PC-9 (cell line): ENCODE measurements around the gene C21orf58. TPM values are rescaled to one million over a fixed set of nuclear protein-coding genes. Genes with fewer than 3 reads are reported as not detected.
"Not testable (repeated sequence)": the region's sequence is repeated elsewhere in the genome, so short reads cannot be mapped to it uniquely, and the experiment has no call there.

ENCODE experiments used
- BruUV-seq: library from RNA; stranded (reverse); fragments of 400-500 nt; replicated peaks from 2 replicates; lab custom pipeline; 2021; lab: Mats Ljungman, UMichigan
- CTCF ChIA-PET: fragments of 300-600 bp; sonication (Branson Sonifier 250); formaldehyde crosslinking; loops from one replicate; lab custom pipeline; 2022; ENCODE audit warnings: antibody characterized with exemption; lab: Charles Lee
- POLR2A ChIA-PET: fragments of 300-600 bp; sonication (Branson Sonifier 250); formaldehyde crosslinking; loops from one replicate; lab custom pipeline; 2022; ENCODE audit warnings: antibody characterized with exemption; ENCODE audit not compliant: unreplicated experiment; lab: Charles Lee
- DNase-seq, 2 experiments: peaks; one replicate each; pipeline versions ENCODE4 v3.0.0 to v3.0.0-alpha.2; 2015 to 2022; ENCODE audit warnings: mixed read lengths in 1 of 2
- H2AFZ ChIP-seq: fragments of 200-600 bp; sonication (generic); 2 replicates; pipeline ENCODE4 v1.8.1; 2017; ENCODE audit warnings: antibody characterized with exemption
- H3F3A ChIP-seq: fragments of 200-600 bp; sonication (generic); 2 replicates; pipeline ENCODE4 v1.8.1; 2017; ENCODE audit warnings: antibody characterized with exemption, mild to moderate bottlenecking, low read depth; ENCODE audit not compliant: insufficient read depth
- H3K27ac ChIP-seq: fragments of 200-600 bp; sonication (generic); 2 replicates; pipeline ENCODE4 v1.6.1; 2016; ENCODE audit warnings: mixed run types
- H3K27me3 ChIP-seq: fragments of 200-600 bp; sonication (generic); 2 replicates; pipeline ENCODE4 v1.6.1; 2016; ENCODE audit warnings: low read depth, mixed run types; ENCODE audit not compliant: insufficient read depth
- H3K36me3 ChIP-seq: fragments of 200-600 bp; sonication (generic); 2 replicates; pipeline ENCODE4 v1.6.1; 2016; ENCODE audit warnings: low read depth, mixed run types
- H3K4me1 ChIP-seq: fragments of 200-600 bp; sonication (generic); replicated peaks from 2 replicates; pipeline ENCODE4 v1.6.1; 2016; ENCODE audit warnings: mixed run types; ENCODE audit not compliant: insufficient read depth
- H3K4me2 ChIP-seq: fragments of 200-600 bp; sonication (generic); 2 replicates; pipeline ENCODE4 v1.6.1; 2017; ENCODE audit warnings: mixed run types
- H3K4me3 ChIP-seq: fragments of 200-600 bp; sonication (generic); 2 replicates; pipeline ENCODE4 v1.6.1; 2016; ENCODE audit warnings: mixed run types
- H3K79me2 ChIP-seq: fragments of 200-600 bp; sonication (generic); 2 replicates; pipeline ENCODE4 v1.6.1; 2017; ENCODE audit warnings: low read depth, mixed run types
- H3K9me2 ChIP-seq: fragments of 200-600 bp; sonication (generic); 2 replicates; pipeline ENCODE4 v1.8.1; 2017; ENCODE audit warnings: mild to moderate bottlenecking; ENCODE audit not compliant: insufficient read depth
- H3K9me3 ChIP-seq: fragments of 200-600 bp; sonication (generic); 2 replicates; pipeline ENCODE4 v1.8.1; 2016; ENCODE audit warnings: low read depth; ENCODE audit not compliant: insufficient read depth
- H4K20me1 ChIP-seq: fragments of 200-600 bp; sonication (generic); 2 replicates; pipeline ENCODE4 v1.8.1; 2017; ENCODE audit not compliant: insufficient read depth
- EZH2 ChIP-seq: fragments of 200-600 bp; sonication (generic); IDR thresholded peaks from 2 replicates; pipeline ENCODE4 v1.8.0; 2017; ENCODE audit warnings: antibody characterized with exemption, low read depth
- intact Hi-C: fragments of 100-400 bp; cut with micrococcal nuclease; formaldehyde crosslinking; loops from one replicate; pipeline ENCODE4 v1.10.0; 2022; ENCODE audit not compliant: unreplicated experiment
- total RNA-seq: library from RNA; stranded (reverse); gene quantifications from 2 replicates; pipeline ENCODE4 v1.2.3, GENCODE V29; 2021
- TF ChIP-seq, protein P1 (sequence below): fragments of 200-600 bp; sonication (generic); conservative IDR thresholded peaks from 2 replicates; pipeline ENCODE4 v1.6.1; 2017; ENCODE audit warnings: mixed run types, antibody characterized with exemption, mild to moderate bottlenecking, moderate library complexity

The C21orf58 gene
- total RNA-seq, 1 experiment from 2014 or later = 28.9 TPM

DNA sequence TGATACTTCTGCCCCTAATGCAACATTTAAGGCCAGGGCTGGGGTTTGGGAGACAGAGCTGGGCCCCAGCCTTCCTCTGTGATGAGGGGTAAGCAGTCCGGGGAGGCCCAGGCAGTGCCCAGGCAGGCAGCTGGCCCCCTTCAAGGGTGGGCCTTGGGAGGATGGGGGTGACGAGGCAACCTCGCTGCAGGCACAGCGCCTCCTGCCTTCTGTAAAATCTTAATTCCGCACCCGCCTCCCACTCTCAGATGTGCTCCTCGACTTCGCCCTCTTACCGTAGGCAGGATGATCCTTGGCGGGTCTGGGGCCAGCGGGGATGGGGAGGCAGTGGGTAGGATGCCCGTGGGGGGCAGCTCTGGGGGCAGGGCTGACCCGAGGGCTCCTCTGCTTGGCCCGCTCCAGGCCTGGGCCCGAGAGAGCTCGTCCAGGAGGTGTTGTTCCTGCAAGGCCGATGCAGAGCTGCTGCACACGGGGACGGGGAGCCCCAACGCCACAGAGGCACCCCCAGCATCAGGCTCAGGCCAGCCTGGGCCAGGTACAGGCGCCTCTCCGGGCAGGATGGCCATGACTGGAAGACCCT, 9.1 kb downstream of the C21orf58 start:
- Histone ChIP-seq H3K9me2 (no peaks in the 10 kb centered on the region), H3K9me3 (no peaks in the 10 kb centered on the region), H3K4me3 (no peak overlapping the region), H3K27me3 (no peaks in the 10 kb centered on the region), H3K79me2 (no peaks in the 10 kb centered on the region), H3K4me1 (no peaks in the 10 kb centered on the region), H4K20me1 (no peaks in the 10 kb centered on the region), H2AFZ (no peak overlapping the region), H3K36me3 (no peaks in the 10 kb centered on the region), H3F3A (no peaks in the 10 kb centered on the region), H3K27ac (no peak overlapping the region), H3K4me2 (no peak overlapping the region)
- intact Hi-C loops = no loop called here
- BruUV-seq = no TSS peak
- DNase-seq = no peak
- POLR2A ChIA-PET = no interaction called here
- no peak for TF ChIP-seq EZH2
- TF ChIP-seq, protein P1, sequence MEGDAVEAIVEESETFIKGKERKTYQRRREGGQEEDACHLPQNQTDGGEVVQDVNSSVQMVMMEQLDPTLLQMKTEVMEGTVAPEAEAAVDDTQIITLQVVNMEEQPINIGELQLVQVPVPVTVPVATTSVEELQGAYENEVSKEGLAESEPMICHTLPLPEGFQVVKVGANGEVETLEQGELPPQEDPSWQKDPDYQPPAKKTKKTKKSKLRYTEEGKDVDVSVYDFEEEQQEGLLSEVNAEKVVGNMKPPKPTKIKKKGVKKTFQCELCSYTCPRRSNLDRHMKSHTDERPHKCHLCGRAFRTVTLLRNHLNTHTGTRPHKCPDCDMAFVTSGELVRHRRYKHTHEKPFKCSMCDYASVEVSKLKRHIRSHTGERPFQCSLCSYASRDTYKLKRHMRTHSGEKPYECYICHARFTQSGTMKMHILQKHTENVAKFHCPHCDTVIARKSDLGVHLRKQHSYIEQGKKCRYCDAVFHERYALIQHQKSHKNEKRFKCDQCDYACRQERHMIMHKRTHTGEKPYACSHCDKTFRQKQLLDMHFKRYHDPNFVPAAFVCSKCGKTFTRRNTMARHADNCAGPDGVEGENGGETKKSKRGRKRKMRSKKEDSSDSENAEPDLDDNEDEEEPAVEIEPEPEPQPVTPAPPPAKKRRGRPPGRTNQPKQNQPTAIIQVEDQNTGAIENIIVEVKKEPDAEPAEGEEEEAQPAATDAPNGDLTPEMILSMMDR = no peak
- CTCF ChIA-PET = no interaction called here

- TF ChIP-seq, protein P1 = no peak
- TF ChIP-seq EZH2 = no peak
- no peak overlapping the region for H2AFZ ChIP-seq
- no peak overlapping the region for H3K4me2 ChIP-seq
- no peaks in the 10 kb centered on the region for H3K9me3 ChIP-seq
- H3K27me3 ChIP-seq = no peaks in the 10 kb centered on the region
- no peaks in the 10 kb centered on the region for H3K9me2 ChIP-seq
- DNase-seq = no peak
- H3K4me1 ChIP-seq = no peaks in the 10 kb centered on the region
- POLR2A ChIA-PET = no interaction called here
- CTCF ChIA-PET = no interaction called here
- no peaks in the 10 kb centered on the region for H3K79me2 ChIP-seq
- H4K20me1 ChIP-seq = no peaks in the 10 kb centered on the region
- intact Hi-C loops = no loop called here
- no peaks in the 10 kb centered on the region for H3K36me3 ChIP-seq
- no TSS peak for BruUV-seq
- H3K27ac ChIP-seq = no peak overlapping the region
- no peaks in the 10 kb centered on the region for H3F3A ChIP-seq
- H3K4me3 ChIP-seq = no peak overlapping the region
These were observed 10.7 kb downstream of the C21orf58 start for GRCh38 chr21:46312949-46313348.

DNA sequence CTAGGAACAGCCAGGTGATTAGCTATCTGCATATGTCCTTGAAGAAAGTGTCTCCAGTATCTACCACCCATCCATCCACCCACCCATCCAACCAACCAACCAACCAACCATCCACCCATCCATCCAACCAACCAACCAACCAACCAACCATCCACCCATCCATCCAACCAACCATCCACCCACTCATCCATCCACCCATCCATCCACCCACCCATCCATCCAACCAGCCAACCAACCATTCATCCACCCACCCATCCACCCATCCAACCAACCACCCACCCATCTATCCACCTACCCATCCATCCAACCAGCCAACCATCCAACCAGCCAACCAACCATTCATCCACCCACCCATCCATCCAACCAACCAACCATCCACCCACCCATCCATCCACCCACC, 12.1 kb downstream of the C21orf58 start:
- no peak for DNase-seq
- Histone ChIP-seq H3K9me3 (no peaks in the 10 kb centered on the region), H3K27me3 (no peaks in the 10 kb centered on the region), H3K4me3 (no peak overlapping the region), H3K9me2 (no peaks in the 10 kb centered on the region), H3K4me1 (no peaks in the 10 kb centered on the region), H4K20me1 (no peaks in the 10 kb centered on the region), H3K27ac (no peak overlapping the region), H3F3A (no peaks in the 10 kb centered on the region), H3K36me3 (no peaks in the 10 kb centered on the region), H3K4me2 (no peak overlapping the region), H3K79me2 (no peaks in the 10 kb centered on the region), H2AFZ (no peak overlapping the region)
- CTCF ChIA-PET = no interaction called here
- intact Hi-C loops = no loop called here
- BruUV-seq = no TSS peak
- POLR2A ChIA-PET = no interaction called here
- TF ChIP-seq, protein P1 = no peak
- TF ChIP-seq EZH2 = no peak

GRCh38 chr21:46310260-46310659, 13.4 kb downstream of the C21orf58 start:
- H3K4me2 ChIP-seq, H3K9me2 ChIP-seq, BruUV-seq, intact Hi-C loops, H3K27ac ChIP-seq, H2AFZ ChIP-seq, H3F3A ChIP-seq, H3K4me3 ChIP-seq, H3K9me3 ChIP-seq, H4K20me1 ChIP-seq, DNase-seq, CTCF ChIA-PET, POLR2A ChIA-PET, H3K4me1 ChIP-seq, H3K36me3 ChIP-seq, H3K27me3 ChIP-seq, H3K79me2 ChIP-seq: not testable (repeated sequence)
